H1 (cell line): Measurements from ENCODE around the gene NR3C2. TPM values are rescaled to one million over a fixed set of nuclear protein-coding genes. Genes with fewer than 3 reads are reported as not detected.

Source experiments
- CTCF ChIA-PET: fragments of 300-600 bp; sonication (Branson Sonifier 250); formaldehyde crosslinking; loops from one replicate; lab custom pipeline; 2021; ENCODE audit not compliant: partially characterized antibody; lab: Charles Lee
- POLR2A ChIA-PET: fragments of 300-600 bp; sonication (Branson Sonifier 250); formaldehyde crosslinking; loops from one replicate; lab custom pipeline; 2021; ENCODE audit warnings: inconsistent platforms; ENCODE audit not compliant: partially characterized antibody; lab: Charles Lee
- DNase-seq, 2 experiments: peaks; one replicate each; pipeline versions ENCODE4 v3.0.0 to v3.0.0-alpha.2; 2010 to 2022; ENCODE audit warnings: low spot score in 2 of 2, low read depth in 1 of 2, mixed read lengths in 1 of 2
- FAIRE-seq: peaks from 2 replicates; lab custom pipeline; 2011; peaks lifted over from hg19 to GRCh38; lab: Jason Lieb, UNC
- H2AFZ ChIP-seq: 2 replicates; pipeline ENCODE4 v1.8.1; 2012; ENCODE audit warnings: low read length, inconsistent platforms
- H2AK5ac ChIP-seq: 2 replicates; pipeline ENCODE4 v1.6.1; 2013; ENCODE audit warnings: low read depth, low read length
- H2BK120ac ChIP-seq: replicated peaks from 2 replicates; pipeline ENCODE3; 2013; ENCODE audit warnings: low read depth, low read length, inconsistent platforms
- H2BK12ac ChIP-seq: 2 replicates; pipeline ENCODE4 v1.6.1; 2013; ENCODE audit warnings: low read depth, low read length
- H2BK15ac ChIP-seq: 2 replicates; pipeline ENCODE4 v1.6.1; 2013; ENCODE audit warnings: low read length
- H2BK20ac ChIP-seq: 2 replicates; pipeline ENCODE4 v1.6.1; 2013; ENCODE audit warnings: low read length
- H2BK5ac ChIP-seq: 2 replicates; pipeline ENCODE4 v1.6.1; 2013; ENCODE audit warnings: low read depth, low read length
- H3K14ac ChIP-seq: 2 replicates; pipeline ENCODE4 v1.6.1; 2013; ENCODE audit warnings: inconsistent platforms; ENCODE audit not compliant: insufficient read length
- H3K18ac ChIP-seq: 2 replicates; pipeline ENCODE4 v1.6.1; 2013; ENCODE audit warnings: low read length; ENCODE audit errors: extremely low read depth
- H3K23ac ChIP-seq: 2 replicates; pipeline ENCODE4 v1.6.1; 2013; ENCODE audit warnings: inconsistent platforms; ENCODE audit not compliant: insufficient read length
- H3K23me2 ChIP-seq: 2 replicates; pipeline ENCODE4 v1.6.1; 2013; ENCODE audit warnings: low read depth, low read length
- H3K27ac ChIP-seq: 2 replicates; pipeline ENCODE4 v1.6.1; 2011; ENCODE audit warnings: low read depth, low read length, inconsistent platforms
- H3K27me3 ChIP-seq, 4 experiments: replicated peaks in 1 of 4; 1 replicate in 1 of 4; 2 replicates in 3 of 4; pipeline versions ENCODE4 v1.6.1 to v1.8.1; 2011 to 2013; ENCODE audit warnings: low read length in 3 of 4, mild to moderate bottlenecking in 3 of 4, inconsistent platforms in 2 of 4, mixed read lengths in 2 of 4, moderate library complexity in 1 of 4; ENCODE audit not compliant: control insufficient read depth in 3 of 4, insufficient read depth in 3 of 4; ENCODE audit errors: extremely low read depth in 1 of 4
- H3K36me3 ChIP-seq, 4 experiments: 2 replicates each; pipeline versions ENCODE4 v1.6.1 to v1.8.1; 2011 to 2013; ENCODE audit warnings: mild to moderate bottlenecking in 4 of 4, low read length in 3 of 4, moderate library complexity in 2 of 4, control low read depth in 1 of 4, inconsistent platforms in 1 of 4; ENCODE audit not compliant: insufficient read depth in 4 of 4, control insufficient read depth in 2 of 4
- H3K4ac ChIP-seq: replicated peaks from 2 replicates; pipeline ENCODE3; 2013; ENCODE audit warnings: low read length, low read depth, mixed read lengths, inconsistent platforms; ENCODE audit not compliant: insufficient read length
- H3K4me1 ChIP-seq, 4 experiments: replicated peaks in 1 of 4; 1 replicate in 1 of 4; 2 replicates in 3 of 4; pipeline versions ENCODE4 v1.6.1 to v1.8.1; 2011 to 2013; ENCODE audit warnings: low read length in 3 of 4, inconsistent platforms in 2 of 4, mixed read lengths in 1 of 4; ENCODE audit not compliant: insufficient read depth in 4 of 4, control insufficient read depth in 3 of 4
- H3K4me2 ChIP-seq, 2 experiments: 2 replicates each; pipeline versions ENCODE4 v1.6.1 to v1.8.1; 2011 to 2013; ENCODE audit warnings: low read depth in 2 of 2, low read length in 2 of 2, control low read depth in 1 of 2, inconsistent platforms in 1 of 2, mild to moderate bottlenecking in 1 of 2; ENCODE audit not compliant: insufficient read depth in 1 of 2
- H3K4me3 ChIP-seq, 4 experiments: fragments of 200-600, 300-600 bp in 1 of 4; sonication (generic), shearing (Covaris generic), sonication (Bioruptor Twin) in 1 of 4; 2 replicates each; pipeline versions ENCODE4 v1.5.1 to v1.8.1; 2011 to 2016; ENCODE audit warnings: low read length in 4 of 4, low read depth in 3 of 4, control low read depth in 2 of 4, inconsistent platforms in 2 of 4, mild to moderate bottlenecking in 2 of 4, mixed read lengths in 1 of 4, moderate library complexity in 1 of 4; ENCODE audit not compliant: insufficient read depth in 2 of 4; ENCODE audit errors: extremely low read depth in 1 of 4
- H3K56ac ChIP-seq: replicated peaks from 2 replicates; pipeline ENCODE3; 2013; ENCODE audit warnings: low read depth, mild to moderate bottlenecking, mixed read lengths, low read length, inconsistent platforms; ENCODE audit not compliant: insufficient read length
- H3K79me1 ChIP-seq: 2 replicates; pipeline ENCODE4 v1.6.1; 2013; ENCODE audit warnings: low read depth, low read length, control low read depth
- H3K79me2 ChIP-seq, 2 experiments: 2 replicates each; pipeline versions ENCODE4 v1.6.1 to v1.8.1; 2012 to 2013; ENCODE audit warnings: low read length in 2 of 2, mild to moderate bottlenecking in 2 of 2, inconsistent platforms in 1 of 2; ENCODE audit not compliant: insufficient read depth in 2 of 2, control insufficient read depth in 1 of 2
- H3K9ac ChIP-seq, 4 experiments: replicated peaks in 1 of 4; 1 replicate in 1 of 4; 2 replicates in 3 of 4; pipeline versions ENCODE4 v1.6.1 to v1.8.1; 2011 to 2013; ENCODE audit warnings: low read depth in 3 of 4, low read length in 3 of 4, control low read depth in 2 of 4, mild to moderate bottlenecking in 2 of 4, moderate library complexity in 2 of 4, inconsistent platforms in 1 of 4; ENCODE audit errors: extremely low read depth in 1 of 4
- H3K9me3 ChIP-seq, 2 experiments: 2 replicates each; pipeline versions ENCODE4 v1.6.1 to v1.8.1; 2012 to 2013; ENCODE audit warnings: mild to moderate bottlenecking in 2 of 2, moderate library complexity in 2 of 2, control low read depth in 1 of 2, inconsistent platforms in 1 of 2, low read depth in 1 of 2, low read length in 1 of 2, mixed read lengths in 1 of 2; ENCODE audit not compliant: insufficient read depth in 2 of 2
- H4K20me1 ChIP-seq, 2 experiments: replicated peaks in 1 of 2; 2 replicates each; pipeline versions ENCODE3 to v1.8.1; 2011 to 2013; ENCODE audit warnings: inconsistent platforms in 2 of 2, low read length in 2 of 2, mild to moderate bottlenecking in 1 of 2; ENCODE audit not compliant: insufficient read depth in 2 of 2, control insufficient read depth in 1 of 2
- H4K5ac ChIP-seq: 2 replicates; pipeline ENCODE4 v1.6.1; 2013; ENCODE audit warnings: low read length, low read depth, mixed read lengths, inconsistent platforms; ENCODE audit not compliant: insufficient read length
- H4K8ac ChIP-seq: 2 replicates; pipeline ENCODE4 v1.8.0; 2013; ENCODE audit warnings: mild to moderate bottlenecking, moderate library complexity, low read length, inconsistent platforms; ENCODE audit not compliant: insufficient read depth; ENCODE audit errors: extremely low read depth
- H4K91ac ChIP-seq: replicated peaks from 2 replicates; pipeline ENCODE3; 2013; ENCODE audit warnings: low read length, mixed read lengths, inconsistent platforms; ENCODE audit not compliant: insufficient read length
- BACH1 ChIP-seq: IDR thresholded peaks from 2 replicates; pipeline ENCODE4 v1.6.1; 2012; ENCODE audit warnings: low read length, improper control_type of control experiment
- GABPA ChIP-seq: IDR thresholded peaks from 2 replicates; pipeline ENCODE4 v1.6.1; 2011; ENCODE audit warnings: mild to moderate bottlenecking, low read length, moderate library complexity, borderline replicate concordance; ENCODE audit not compliant: insufficient read depth
- KDM4A ChIP-seq: IDR thresholded peaks from one replicate; pipeline ENCODE4 v1.7.1; 2012; ENCODE audit warnings: low read depth, mild to moderate bottlenecking, moderate library complexity, low read length, inconsistent platforms; ENCODE audit not compliant: severe bottlenecking
- WGBS, 2 experiments: shearing (Covaris generic) in 1 of 2; methylation state at CpG; one replicate each; pipeline versions ENCODE4 v1.1.6 to v1.1.7; 2013 to 2015; ENCODE audit warnings: low lambda C conversion rate in 2 of 2, mixed read lengths in 2 of 2, inconsistent platforms in 1 of 2, low coverage in 1 of 2, missing lambda C conversion rate in 1 of 2; ENCODE audit not compliant: insufficient replicate concordance in 2 of 2, insufficient coverage in 1 of 2, insufficient read length in 1 of 2; ENCODE audit errors: extremely low coverage in 1 of 2, missing lambda C conversion rate in 1 of 2; 5-methylcytosine and 5-hydroxymethylcytosine counted together
- polyA plus RNA-seq, 7 experiments: library from polyadenylated mRNA; depleted of rRNA in 3 of 7; stranded (reverse) in 5 of 7; unstranded in 2 of 7; fragments of >200 nt in 5 of 7; fragments of 200-250 nt in 2 of 7; gene quantifications; 1 replicate in 5 of 7; 2 replicates in 1 of 7; 4 replicates in 1 of 7; pipeline versions ENCODE4 v1.2.1 to v1.2.3, GENCODE V29; 2011 to 2013; ENCODE audit warnings: missing spikeins in 2 of 7, mixed read lengths in 2 of 7
- total RNA-seq: library from RNA; stranded (reverse); fragmentation: NEBNext Ultra II Directional; extraction: Animal tissue kit (Norgen Biotek cat#: 25700); gene quantifications from 2 replicates; pipeline ENCODE4 v1.2.1, GENCODE V29; 2021

NR3C2 gene
- total and polyA plus RNA-seq, 2 of the 8 experiments (the other 6 are each of a cell fraction or from before 2014, with no cell fraction given) = 0.80 to 3.9 TPM

GRCh38 chr4:148380291-148380690 is 61.9 kb downstream of the NR3C2 start:
- H3K9me3 ChIP-seq = no peaks in the 10 kb centered on the region
- no peaks in the 10 kb centered on the region for H3K23me2 ChIP-seq
- no peak overlapping the region for H4K5ac ChIP-seq
- FAIRE-seq (no peak), DNase-seq (no peak)
- no peak overlapping the region for H4K8ac ChIP-seq
- no peak overlapping the region for H3K4me2 ChIP-seq
- no peak overlapping the region for H2BK20ac ChIP-seq
- H3K4me3 ChIP-seq = no peak overlapping the region
- H3K14ac ChIP-seq = no peak overlapping the region
- H4K91ac ChIP-seq = no peak overlapping the region
- H2BK12ac ChIP-seq = no peak overlapping the region
- no peaks in the 10 kb centered on the region for H3K36me3 ChIP-seq
- H4K20me1 ChIP-seq = no peaks in the 10 kb centered on the region
- no peaks in the 10 kb centered on the region for H3K79me2 ChIP-seq
- no peak overlapping the region for H2AK5ac ChIP-seq
- no peak overlapping the region for H3K18ac ChIP-seq
- no peak overlapping the region for H3K9ac ChIP-seq
- no peak overlapping the region for H2BK15ac ChIP-seq
- no peak overlapping the region for H3K27ac ChIP-seq
- ChIA-PET CTCF (no interaction called here), POLR2A (no interaction called here)
- no peak overlapping the region for H3K23ac ChIP-seq
- H3K27me3 ChIP-seq = no peaks in the 10 kb centered on the region
- H3K79me1 ChIP-seq = no peaks in the 10 kb centered on the region
- H3K4ac ChIP-seq = no peak overlapping the region
- no peak overlapping the region for H2BK120ac ChIP-seq
- 90% methylated on average over 4 of the region's 4 CpGs; no CpG with 5 or more reads in 1 of the 2 experiments for WGBS, 2 experiments
- H3K56ac ChIP-seq = no peak overlapping the region
- H2AFZ ChIP-seq = no peak overlapping the region
- no peak overlapping the region for H2BK5ac ChIP-seq
- H3K4me1 ChIP-seq = no peaks in the 10 kb centered on the region
- no peak for TF ChIP-seq GABPA
- no peak for TF ChIP-seq BACH1
- TF ChIP-seq KDM4A = no peak
